Fibroblast of villous mesenchyme (primary cell): ENCODE data around the gene ZFPM1. TPM values are rescaled to one million over a fixed set of nuclear protein-coding genes. Genes with fewer than 3 reads are reported as not detected.

ENCODE experiments used
- DNase-seq: peaks from one replicate; pipeline ENCODE4 v3.0.0-alpha.2; 2010; ENCODE audit warnings: low read depth
- H3K4me3 ChIP-seq: 2 replicates; pipeline ENCODE4 v1.5.1; 2011; ENCODE audit warnings: low read depth, mild to moderate bottlenecking, low read length
- CTCF ChIP-seq: IDR thresholded peaks from 2 replicates; pipeline ENCODE4 v1.5.1; 2012; ENCODE audit warnings: low read depth, mild to moderate bottlenecking, low read length; ENCODE audit not compliant: insufficient read depth
- total RNA-seq: library from RNA; depleted of rRNA; stranded (reverse); fragments of >200 nt; gene quantifications from 2 replicates; pipeline ENCODE4 v1.2.3, GENCODE V29; 2012

ZFPM1 gene
- total RNA-seq, 1 donor = 2.6 TPM

DNA sequence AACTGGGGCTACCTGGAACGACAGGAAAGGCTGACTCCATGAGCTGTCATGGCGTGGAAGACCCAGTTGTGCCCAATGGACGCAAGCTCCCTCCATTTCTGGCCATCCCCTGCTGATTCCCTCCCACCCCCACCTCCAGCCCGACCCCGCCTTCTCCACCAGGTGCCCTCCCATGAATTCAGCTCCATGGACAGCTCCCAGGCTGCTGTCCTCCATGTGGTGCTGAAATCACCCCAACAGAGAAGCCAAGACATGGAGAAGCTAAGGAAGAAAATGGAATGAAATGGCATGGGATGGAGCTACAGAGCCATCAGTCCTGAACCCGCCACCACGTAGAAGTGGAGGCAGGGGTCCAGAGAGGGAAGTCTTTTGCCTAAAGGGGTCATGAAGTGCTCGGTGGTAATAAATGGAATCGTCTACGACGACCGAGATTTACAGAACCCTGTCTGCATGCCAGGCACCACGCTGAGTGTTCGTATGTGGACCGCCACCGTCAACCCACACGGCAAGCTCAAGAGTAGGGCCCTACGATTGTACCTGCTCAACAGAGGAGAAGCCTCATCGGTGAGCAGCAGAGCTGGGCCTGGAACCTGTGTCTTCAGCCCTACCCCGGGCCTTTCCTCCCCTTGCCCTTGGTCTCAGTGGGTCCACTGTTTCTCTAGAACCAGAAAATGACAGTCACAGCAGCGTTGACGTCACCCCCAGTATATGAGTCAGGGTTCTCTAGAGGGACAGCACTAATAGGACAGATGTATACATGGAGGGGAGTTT, 107.8 kb downstream of the ZFPM1 start:
- TF ChIP-seq CTCF = no peak
- peak; percentile 33 for DNase-seq
- no peak overlapping the region for H3K4me3 ChIP-seq

DNA sequence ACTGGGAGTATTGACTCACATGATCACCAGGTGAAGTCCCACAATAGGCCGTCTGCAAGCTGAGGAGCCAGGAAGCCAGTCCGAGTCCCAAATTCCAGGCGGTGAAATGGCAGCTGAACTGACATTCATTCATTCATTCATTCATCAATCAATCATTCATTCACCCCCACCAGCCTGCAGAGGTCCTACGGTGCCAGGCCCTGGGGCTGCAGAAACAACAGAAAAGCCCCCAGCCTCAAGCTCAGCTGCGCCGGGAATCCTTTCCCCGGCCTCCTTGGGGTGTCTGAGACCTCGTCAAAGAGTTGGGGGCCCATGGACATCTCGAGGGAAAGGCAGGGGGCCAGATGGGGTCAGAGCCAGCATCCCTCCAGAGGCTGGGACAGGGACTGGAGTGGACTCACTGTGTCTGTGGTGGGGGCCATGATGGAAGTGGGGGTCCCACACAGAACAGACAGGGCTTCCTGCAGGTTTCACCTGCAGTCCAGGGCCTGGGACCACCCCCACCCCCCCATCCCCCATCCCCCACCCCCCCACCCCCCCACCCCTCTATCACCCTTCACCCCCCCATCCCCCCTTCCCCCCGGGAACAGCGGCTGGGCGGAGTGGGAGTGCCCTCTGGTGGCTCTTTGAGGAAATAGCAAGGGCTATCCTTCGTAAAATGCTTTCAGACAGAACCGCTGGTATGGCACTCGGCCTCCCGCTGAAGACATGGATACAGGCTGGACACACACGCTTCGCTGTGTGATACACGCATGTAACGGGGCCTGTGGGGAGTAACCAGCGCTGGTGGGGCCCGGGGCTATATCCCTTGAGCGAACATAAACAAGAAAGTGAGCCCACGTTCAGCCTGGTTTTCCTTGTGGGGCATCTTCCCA, 108.6 kb downstream of the ZFPM1 start:
- H3K4me3 ChIP-seq = peak overlapping the region; percentile 33
- DNase-seq = peak; percentile 46
- peak; percentile 73 for TF ChIP-seq CTCF

- no peak for TF ChIP-seq CTCF
- H3K4me3 ChIP-seq = no peak overlapping the region
- peak; percentile 7 for DNase-seq
These were observed 113.1 kb downstream of the ZFPM1 start for GRCh38 chr16:88566158-88566557.

- no peak for TF ChIP-seq CTCF
- DNase-seq = no peak
- H3K4me3 ChIP-seq = peak overlapping the region; percentile 74
These were observed 115.9 kb downstream of the ZFPM1 start for GRCh38 chr16:88568710-88569613.

DNA sequence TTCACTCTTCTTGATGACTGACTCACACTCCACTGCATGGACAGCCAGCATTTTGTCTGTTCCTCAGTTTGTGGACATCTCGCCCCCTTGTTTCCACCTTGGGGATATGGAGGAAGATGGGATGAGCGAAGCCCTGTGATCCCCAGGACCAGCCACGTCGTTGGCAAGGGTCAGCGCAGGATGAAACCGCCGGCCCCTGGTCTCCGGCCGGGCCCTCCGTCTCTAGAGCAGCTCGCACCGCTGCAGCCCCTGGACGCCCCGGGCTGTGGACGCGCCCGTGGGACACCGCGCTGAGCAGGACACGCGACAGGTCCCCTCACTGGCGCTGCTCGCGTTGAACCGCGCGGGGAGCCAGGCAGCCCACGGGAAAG, 116.5 kb downstream of the ZFPM1 start:
- TF ChIP-seq CTCF = no peak
- peak overlapping the region; percentile 74 for H3K4me3 ChIP-seq
- peak; percentile 6 for DNase-seq

- peak; percentile 97 for DNase-seq
- peak within 1 kb of the TSS; percentile 83 for H3K4me3 ChIP-seq
- TF ChIP-seq CTCF = no peak
These were observed 117.1 kb downstream of the ZFPM1 start, which contains the start of gene ZC3H18 for GRCh38 chr16:88569985-88570690. Gene ZC3H18 (plus strand): TSS chr16:88570403. CDS start chr16:88577124, 6,721 bp downstream.
